Transverse colon (tissue), 4 donors: ENCODE data around the gene ARGLU1. TPM values are rescaled to one million over a fixed set of nuclear protein-coding genes. Genes with fewer than 3 reads are reported as not detected.

Experiments used
- DNase-seq: peaks from one replicate; pipeline ENCODE4 v3.0.0-alpha.2; 2019
- H3K27ac ChIP-seq, 4 donors: fragments of 200-600 bp; sonication (generic); 2 replicates each; pipeline ENCODE4 v1.5.1; 2016 to 2018; ENCODE audit warnings: inconsistent platforms in 4 of 4
- H3K27me3 ChIP-seq: fragments of 200-600 bp; sonication (generic); 2 replicates; pipeline ENCODE4 v1.5.1; 2017; ENCODE audit warnings: inconsistent platforms
- H3K36me3 ChIP-seq, 4 donors: fragments of 200-600 bp; sonication (generic); 2 replicates each; pipeline ENCODE4 v1.5.1; 2017 to 2019; ENCODE audit warnings: inconsistent platforms in 4 of 4
- H3K4me1 ChIP-seq, 4 donors: fragments of 200-600 bp; sonication (generic); 2 replicates each; pipeline ENCODE4 v1.5.1; 2017 to 2020; ENCODE audit warnings: inconsistent platforms in 4 of 4
- H3K4me3 ChIP-seq, 4 donors: fragments of 200-600 bp; sonication (generic); 1 replicate in 1 of 4; 2 replicates in 3 of 4; pipeline versions ENCODE4 v1.5.1 to v1.6.1; 2017 to 2019; ENCODE audit warnings: inconsistent platforms in 4 of 4
- H3K9me3 ChIP-seq, 2 donors: fragments of 200-600 bp; sonication (generic); 2 replicates each; pipeline ENCODE4 v1.5.1; 2017 to 2019; ENCODE audit warnings: inconsistent platforms in 2 of 2
- EP300 ChIP-seq: sonication (generic); formaldehyde crosslinking; IDR thresholded peaks from one replicate; pipeline ENCODE4 v1.6.1; 2017; ENCODE audit warnings: antibody characterized with exemption, low read depth
- POLR2A ChIP-seq: fragments of 450-650 bp; IDR thresholded peaks from one replicate; pipeline ENCODE4 v1.6.1; 2016; ENCODE audit warnings: antibody characterized with exemption, mild to moderate bottlenecking, moderate library complexity
- POLR2AphosphoS5 ChIP-seq, 3 donors: sonication (generic); formaldehyde crosslinking; IDR thresholded peaks; one replicate each; pipeline ENCODE4 v1.6.1; 2016; ENCODE audit warnings: antibody characterized with exemption in 3 of 3
- WGBS, 2 donors: methylation state at CpG; one replicate each; pipeline ENCODE4 v1.1.5; 2018; ENCODE audit warnings: low coverage in 1 of 2; 5-methylcytosine and 5-hydroxymethylcytosine counted together
- in situ Hi-C, 4 donors: fragments of 200-750 bp; cut with MboI; loops; one replicate each; pipeline versions ENCODE4 v1.15.0 to v1.15.1; 2017; ENCODE audit warnings: low sequenced_read_pairs in 3 of 4, low pct_ligation_motif_present in 1 of 4, low pct_unique_long_range_greater_than_20kb in 1 of 4
- intact Hi-C: fragments of 100-400 bp; cut with DNase I; formaldehyde crosslinking; loops from one replicate; pipeline ENCODE4 v1.15.1; 2023; ENCODE audit warnings: low total_unique reads
- total RNA-seq, 4 donors: library from RNA; depleted of rRNA; stranded (reverse); fragments of >200 nt; gene quantifications; one replicate each; pipeline ENCODE4 v1.1.0, GENCODE V29; 2016
- TF ChIP-seq, protein P1 (sequence below), 5 experiments: fragments of 200-600 bp in 3 of 5; fragments of 450-650 bp in 2 of 5; sonication (generic) in 3 of 5; IDR thresholded peaks; 1 replicate in 2 of 5; 2 replicates in 3 of 5; pipeline ENCODE4 v1.5.1; 2016 to 2017; ENCODE audit warnings: antibody characterized with exemption in 5 of 5, inconsistent platforms in 3 of 5, mild to moderate bottlenecking in 2 of 5, moderate library complexity in 1 of 5

ARGLU1 gene
- total RNA-seq, 4 donors from 2014 or later = 106 to 155 (median 155) TPM

GRCh38 chr13:106555631-106556328 lies 12.2 kb downstream of the ARGLU1 start:
- H3K9me3 ChIP-seq = no peaks in the 10 kb centered on the region
- 90 to 93% methylated on average over 3 to 4 of the region's 4 CpGs for WGBS, 2 donors
- H3K4me1 ChIP-seq = peaks cover 3 to 27% (median 11%) of the 10 kb centered on the region in 4 donors
- in situ Hi-C loops (loop anchor here in 1 of 4 donors (25.0 kb wide), 1 partner anchor 357 kb away; no protein-coding TSS in a partner anchor), intact Hi-C loops (no loop called here)
- no peaks in the 10 kb centered on the region for H3K27me3 ChIP-seq
- H3K36me3 ChIP-seq = peaks cover 0 to 56% (median 19%) of the 10 kb centered on the region in 4 donors
- H3K4me3 ChIP-seq = no peak overlapping the region
- DNase-seq = no peak
- TF ChIP-seq EP300 = no peak
- no peak for TF ChIP-seq POLR2AphosphoS5 (IDR thresholded peaks at IDR 0.05)
- no peak for TF ChIP-seq POLR2A
- TF ChIP-seq, protein P1, sequence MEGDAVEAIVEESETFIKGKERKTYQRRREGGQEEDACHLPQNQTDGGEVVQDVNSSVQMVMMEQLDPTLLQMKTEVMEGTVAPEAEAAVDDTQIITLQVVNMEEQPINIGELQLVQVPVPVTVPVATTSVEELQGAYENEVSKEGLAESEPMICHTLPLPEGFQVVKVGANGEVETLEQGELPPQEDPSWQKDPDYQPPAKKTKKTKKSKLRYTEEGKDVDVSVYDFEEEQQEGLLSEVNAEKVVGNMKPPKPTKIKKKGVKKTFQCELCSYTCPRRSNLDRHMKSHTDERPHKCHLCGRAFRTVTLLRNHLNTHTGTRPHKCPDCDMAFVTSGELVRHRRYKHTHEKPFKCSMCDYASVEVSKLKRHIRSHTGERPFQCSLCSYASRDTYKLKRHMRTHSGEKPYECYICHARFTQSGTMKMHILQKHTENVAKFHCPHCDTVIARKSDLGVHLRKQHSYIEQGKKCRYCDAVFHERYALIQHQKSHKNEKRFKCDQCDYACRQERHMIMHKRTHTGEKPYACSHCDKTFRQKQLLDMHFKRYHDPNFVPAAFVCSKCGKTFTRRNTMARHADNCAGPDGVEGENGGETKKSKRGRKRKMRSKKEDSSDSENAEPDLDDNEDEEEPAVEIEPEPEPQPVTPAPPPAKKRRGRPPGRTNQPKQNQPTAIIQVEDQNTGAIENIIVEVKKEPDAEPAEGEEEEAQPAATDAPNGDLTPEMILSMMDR (IDR thresholded peaks at IDR 0.05) = no peak
- no peak overlapping the region for H3K27ac ChIP-seq

GRCh38 chr13:106551751-106552150 lies 16.2 kb downstream of the ARGLU1 start:
- H3K4me1 ChIP-seq = peaks cover 0 to 18% (median 5%) of the 10 kb centered on the region in 4 donors
- intact Hi-C loops = no loop called here
- no peak for TF ChIP-seq POLR2A
- TF ChIP-seq, protein P1 (IDR thresholded peaks at IDR 0.05) = no peak
- TF ChIP-seq EP300 = no peak
- no peak for TF ChIP-seq POLR2AphosphoS5 (IDR thresholded peaks at IDR 0.05)
- no peak overlapping the region for H3K4me3 ChIP-seq
- H3K9me3 ChIP-seq = no peaks in the 10 kb centered on the region
- DNase-seq = no peak
- 92 to 98% methylated on average over 3 of the region's 3 CpGs for WGBS, 2 donors
- no peak overlapping the region for H3K27ac ChIP-seq
- in situ Hi-C loops = loop anchor here in 1 of 4 donors (25.0 kb wide), 1 partner anchor 361 kb away; no protein-coding TSS in a partner anchor
- peaks cover 0 to 46% (median 17%) of the 10 kb centered on the region in 4 donors for H3K36me3 ChIP-seq
- no peaks in the 10 kb centered on the region for H3K27me3 ChIP-seq

GRCh38 chr13:106551350-106551749 lies 16.6 kb downstream of the ARGLU1 start:
- TF ChIP-seq POLR2AphosphoS5 (IDR thresholded peaks at IDR 0.05) = no peak
- TF ChIP-seq, protein P1 (IDR thresholded peaks at IDR 0.05) = no peak
- no peak for TF ChIP-seq POLR2A
- no peak for TF ChIP-seq EP300
- intact Hi-C loops = no loop called here
- Histone ChIP-seq H3K9me3 (no peaks in the 10 kb centered on the region), H3K36me3 (peaks cover 0 to 42% (median 15%) of the 10 kb centered on the region in 4 donors), H3K4me3 (no peak overlapping the region), H3K4me1 (peaks cover 0 to 18% (median 5%) of the 10 kb centered on the region in 4 donors), H3K27me3 (no peaks in the 10 kb centered on the region), H3K27ac (no peak overlapping the region)
- WGBS, 2 donors = 92 to 100% methylated on average over 1 of the region's 1 CpG
- DNase-seq = no peak
- in situ Hi-C loops = loop anchor here in 1 of 4 donors (25.0 kb wide), 1 partner anchor 361 kb away; no protein-coding TSS in a partner anchor

DNA sequence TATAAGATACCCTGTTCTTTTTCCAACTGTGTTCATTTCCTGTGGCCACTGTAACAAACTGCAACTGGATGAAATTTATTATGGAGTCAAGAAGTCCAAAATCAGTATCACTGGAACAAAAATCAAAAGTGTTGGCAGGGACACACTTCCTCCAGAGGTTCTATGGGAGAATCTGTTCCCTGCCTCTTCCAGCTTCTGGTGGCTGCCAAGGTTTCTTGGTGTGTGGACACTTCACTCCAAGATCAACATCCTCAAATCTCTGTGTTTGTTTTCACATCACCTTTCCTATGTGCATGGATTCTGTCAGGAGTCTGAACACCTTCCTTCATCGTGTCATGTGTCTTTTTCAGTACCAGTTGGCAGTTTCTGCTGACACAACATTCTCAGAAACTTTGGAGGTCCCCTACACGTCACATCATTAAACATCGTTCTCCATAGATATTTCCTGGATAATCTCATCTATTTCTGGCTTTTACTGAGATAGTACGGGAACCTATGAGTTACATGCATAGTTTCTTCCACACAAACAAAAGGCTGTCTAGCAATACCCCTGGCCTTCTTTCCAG lies 17.3 kb downstream of the ARGLU1 start:
- H3K9me3 ChIP-seq = no peaks in the 10 kb centered on the region
- H3K27me3 ChIP-seq = no peaks in the 10 kb centered on the region
- DNase-seq = no peak
- H3K27ac ChIP-seq = no peak overlapping the region
- intact Hi-C loops (no loop called here), in situ Hi-C loops (loop anchor here in 1 of 4 donors (25.0 kb wide), 1 partner anchor 362 kb away; no protein-coding TSS in a partner anchor)
- peaks cover 0 to 35% (median 11%) of the 10 kb centered on the region in 4 donors for H3K36me3 ChIP-seq
- peaks cover 0 to 18% (median 5%) of the 10 kb centered on the region in 4 donors for H3K4me1 ChIP-seq
- no peak overlapping the region for H3K4me3 ChIP-seq
- WGBS, 2 donors = 43 to 85% methylated on average over 1 to 4 of the region's 4 CpGs
- no peak for TF ChIP-seq POLR2A
- TF ChIP-seq, protein P1 (IDR thresholded peaks at IDR 0.05) = no peak
- TF ChIP-seq EP300 = no peak
- no peak for TF ChIP-seq POLR2AphosphoS5 (IDR thresholded peaks at IDR 0.05)
